ENCODE data around the gene NOTCH1.

NOTCH1 gene

DNA sequence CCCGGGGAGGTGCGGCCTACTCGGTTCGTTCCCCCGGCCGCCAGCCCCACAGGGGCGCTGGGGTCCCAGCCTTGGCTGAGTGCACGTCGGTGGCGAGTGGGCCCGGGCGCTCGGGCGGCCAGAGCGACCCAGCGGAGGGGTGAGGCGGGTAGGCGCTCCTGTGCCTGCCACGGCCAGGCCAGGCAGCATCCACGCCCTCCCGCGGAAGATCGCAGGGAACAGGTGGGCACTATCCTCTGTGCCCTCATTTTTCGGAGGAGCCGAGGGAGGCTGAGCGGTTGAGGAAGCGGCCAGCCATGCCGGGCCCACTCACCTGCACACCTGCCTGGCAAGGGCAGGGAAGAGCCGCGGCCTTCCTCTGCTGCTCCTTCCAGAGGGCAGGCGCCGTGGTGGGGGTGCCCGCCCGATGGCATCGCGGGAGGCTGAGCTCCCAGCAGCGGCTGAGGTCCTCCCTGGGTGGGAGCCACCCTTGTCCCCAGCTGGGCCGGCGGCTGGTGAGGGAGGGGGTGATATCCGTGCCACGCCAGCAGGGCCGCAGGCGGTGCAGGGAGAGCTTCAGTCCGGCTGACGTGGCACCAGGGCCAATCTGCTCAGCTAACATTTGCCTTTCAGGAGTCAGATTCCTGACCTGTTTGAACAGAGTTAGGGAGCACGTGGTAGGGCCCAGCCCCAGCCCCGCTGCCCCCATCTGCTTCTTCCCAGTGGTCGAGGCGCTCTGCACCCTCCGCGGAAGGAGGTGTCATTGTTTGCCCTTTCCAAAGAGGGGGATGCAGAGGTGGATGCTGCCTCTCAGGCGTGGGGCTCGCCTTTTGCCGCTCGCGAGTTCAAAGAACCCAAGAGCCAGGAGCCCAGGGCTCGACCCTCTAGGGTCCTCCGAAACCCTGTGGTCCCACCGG, 61.4 kb downstream of the NOTCH1 start:
- DNase-seq (ENCODE audit: low spot score): no peak
- TF ChIP-seq, protein P1, sequence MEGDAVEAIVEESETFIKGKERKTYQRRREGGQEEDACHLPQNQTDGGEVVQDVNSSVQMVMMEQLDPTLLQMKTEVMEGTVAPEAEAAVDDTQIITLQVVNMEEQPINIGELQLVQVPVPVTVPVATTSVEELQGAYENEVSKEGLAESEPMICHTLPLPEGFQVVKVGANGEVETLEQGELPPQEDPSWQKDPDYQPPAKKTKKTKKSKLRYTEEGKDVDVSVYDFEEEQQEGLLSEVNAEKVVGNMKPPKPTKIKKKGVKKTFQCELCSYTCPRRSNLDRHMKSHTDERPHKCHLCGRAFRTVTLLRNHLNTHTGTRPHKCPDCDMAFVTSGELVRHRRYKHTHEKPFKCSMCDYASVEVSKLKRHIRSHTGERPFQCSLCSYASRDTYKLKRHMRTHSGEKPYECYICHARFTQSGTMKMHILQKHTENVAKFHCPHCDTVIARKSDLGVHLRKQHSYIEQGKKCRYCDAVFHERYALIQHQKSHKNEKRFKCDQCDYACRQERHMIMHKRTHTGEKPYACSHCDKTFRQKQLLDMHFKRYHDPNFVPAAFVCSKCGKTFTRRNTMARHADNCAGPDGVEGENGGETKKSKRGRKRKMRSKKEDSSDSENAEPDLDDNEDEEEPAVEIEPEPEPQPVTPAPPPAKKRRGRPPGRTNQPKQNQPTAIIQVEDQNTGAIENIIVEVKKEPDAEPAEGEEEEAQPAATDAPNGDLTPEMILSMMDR (IDR thresholded peaks at IDR 0.05; ENCODE audit: extremely low read depth, missing control alignments): no peak

DNA sequence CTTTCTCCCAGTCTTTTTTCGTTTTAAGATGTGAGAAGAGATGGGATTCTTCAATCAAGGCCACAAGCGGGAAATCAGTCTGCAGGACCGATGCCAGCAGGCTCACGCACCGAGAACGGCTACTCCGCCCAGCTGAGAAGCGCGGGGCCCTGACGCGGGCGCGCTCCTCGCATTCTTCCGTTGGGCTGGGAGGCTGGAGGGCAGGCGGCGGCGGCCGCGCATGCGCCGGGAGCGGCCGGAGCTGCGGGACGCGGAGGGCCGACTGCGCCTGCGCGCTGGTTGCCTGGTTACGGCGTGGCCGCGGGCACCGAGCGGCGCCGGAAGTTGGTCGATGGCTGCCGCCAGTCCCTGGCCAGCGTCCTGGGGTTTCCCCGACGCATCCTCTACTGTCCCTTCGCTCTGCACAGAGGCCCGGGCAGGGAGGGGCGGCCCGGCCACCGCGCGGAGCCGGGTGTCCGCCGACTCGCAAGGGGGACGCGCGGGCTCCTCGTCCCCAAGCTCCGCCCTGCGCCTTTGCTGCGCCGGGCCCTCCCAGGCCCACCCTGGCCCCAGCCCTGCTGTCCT, 62.2 kb downstream of the NOTCH1 start:
- DNase-seq (ENCODE audit: low spot score): peak; percentile 98
- TF ChIP-seq, protein P1 (IDR thresholded peaks at IDR 0.05; ENCODE audit: extremely low read depth, missing control alignments): no peak

DNA sequence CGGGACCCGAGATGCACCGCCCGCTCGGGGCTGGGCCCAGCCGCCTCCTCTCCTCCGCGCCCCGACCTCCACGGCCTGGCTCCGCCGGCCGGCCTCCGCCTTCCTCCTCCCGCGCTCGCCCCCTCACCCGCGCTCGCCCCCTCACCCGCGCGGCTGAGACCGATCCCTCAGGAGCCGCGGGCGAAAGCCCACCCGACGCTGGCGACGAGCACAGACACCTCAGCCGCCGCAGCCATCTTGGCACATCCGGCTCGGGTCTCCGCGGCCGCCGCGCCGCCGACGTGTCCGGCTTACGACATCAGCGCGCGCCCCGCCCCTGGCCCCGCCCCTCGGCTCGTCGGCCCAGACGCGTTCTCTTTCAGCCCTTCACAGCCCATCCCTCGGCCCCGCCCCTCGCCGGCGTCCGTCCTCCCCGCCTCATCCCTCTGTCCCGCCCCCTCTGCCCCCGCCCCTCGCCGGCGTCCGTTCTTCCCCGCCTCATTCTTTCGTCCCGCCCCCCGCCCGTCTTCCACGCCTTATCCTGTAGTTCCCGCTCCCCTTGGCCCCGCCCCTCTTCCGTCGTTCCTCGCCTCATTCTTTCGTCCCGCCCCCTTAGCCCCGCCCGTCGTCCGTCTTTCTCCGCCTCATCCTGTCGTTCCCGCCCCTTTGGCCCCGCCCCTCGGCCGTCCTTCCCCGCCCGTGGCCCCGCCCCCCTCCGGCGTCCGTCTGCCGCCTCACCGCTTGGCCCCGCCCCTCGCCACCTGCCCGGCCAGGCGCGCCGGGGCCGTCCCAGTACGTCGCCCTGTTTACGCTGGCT, 62.9 kb downstream of the NOTCH1 start, which contains the start of gene SEC16A:
TSS of gene SEC16A (minus strand) at position 248 of the 796 bp plus-strand sequence. CDS start 5,425 bp downstream, outside the sequence.
- peak; percentile 100 for DNase-seq (ENCODE audit: low spot score)
- TF ChIP-seq, protein P1 (IDR thresholded peaks at IDR 0.05; ENCODE audit: extremely low read depth, missing control alignments): no peak

DNA sequence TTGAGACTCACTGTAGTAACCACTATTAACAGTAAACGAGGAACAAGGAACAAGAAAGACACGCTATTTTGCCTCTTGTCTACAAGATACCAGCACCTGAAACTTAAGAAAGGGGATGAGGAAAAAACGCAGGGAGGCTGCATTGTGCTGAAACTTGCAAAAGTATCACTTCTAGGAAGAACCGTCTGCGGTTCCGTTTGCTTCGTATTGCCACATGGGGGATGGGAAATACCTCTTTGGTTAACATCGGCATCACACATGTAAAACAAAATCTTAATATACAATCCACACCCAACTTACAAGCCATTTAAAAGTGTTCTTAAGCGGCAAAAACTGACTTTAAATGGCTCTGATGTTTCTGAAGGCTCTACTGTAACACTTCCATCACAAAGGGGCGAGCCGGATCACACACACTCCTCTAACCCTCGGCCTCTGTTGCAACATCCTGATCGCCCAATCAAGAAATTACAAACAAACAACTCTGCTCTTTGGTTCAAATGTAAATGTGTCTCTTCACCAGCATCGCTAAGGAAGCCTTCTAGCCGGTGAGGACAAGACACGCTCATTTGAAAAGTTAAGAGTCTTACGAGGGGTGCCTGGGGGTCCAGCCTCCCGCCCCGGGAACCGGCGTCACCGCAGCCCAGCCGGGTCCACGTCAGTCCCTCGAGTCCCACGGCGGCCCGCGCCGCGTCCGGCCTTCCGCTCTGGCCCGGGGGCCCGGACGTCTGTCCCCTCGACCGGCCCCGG, 63.6 kb downstream of the NOTCH1 start:
- no peak for DNase-seq (ENCODE audit: low spot score)
- TF ChIP-seq, protein P1 (IDR thresholded peaks at IDR 0.05; ENCODE audit: extremely low read depth, missing control alignments): no peak

DNA sequence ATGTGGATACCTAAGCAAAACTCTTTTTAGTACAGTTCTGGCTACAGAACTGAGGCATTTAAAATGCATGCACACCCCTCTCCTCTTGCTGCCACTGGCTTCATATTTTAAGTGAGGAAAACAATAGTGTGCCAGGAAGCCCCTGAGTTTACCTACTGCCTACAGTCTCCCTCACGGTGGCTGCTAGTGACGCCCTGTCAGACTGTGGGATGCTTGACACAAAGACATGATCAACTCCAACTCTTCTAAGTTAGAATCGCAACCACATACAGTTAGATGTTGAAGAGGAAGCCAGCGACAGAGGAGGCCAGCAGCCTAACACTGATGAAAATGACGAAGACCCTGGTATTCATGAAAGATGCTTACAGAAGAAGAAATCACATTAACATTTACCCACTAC, 64.3 kb downstream of the NOTCH1 start:
- TF ChIP-seq, protein P1 (IDR thresholded peaks at IDR 0.05; ENCODE audit: extremely low read depth, missing control alignments): no peak
- DNase-seq (ENCODE audit: low spot score): no peak

DNA sequence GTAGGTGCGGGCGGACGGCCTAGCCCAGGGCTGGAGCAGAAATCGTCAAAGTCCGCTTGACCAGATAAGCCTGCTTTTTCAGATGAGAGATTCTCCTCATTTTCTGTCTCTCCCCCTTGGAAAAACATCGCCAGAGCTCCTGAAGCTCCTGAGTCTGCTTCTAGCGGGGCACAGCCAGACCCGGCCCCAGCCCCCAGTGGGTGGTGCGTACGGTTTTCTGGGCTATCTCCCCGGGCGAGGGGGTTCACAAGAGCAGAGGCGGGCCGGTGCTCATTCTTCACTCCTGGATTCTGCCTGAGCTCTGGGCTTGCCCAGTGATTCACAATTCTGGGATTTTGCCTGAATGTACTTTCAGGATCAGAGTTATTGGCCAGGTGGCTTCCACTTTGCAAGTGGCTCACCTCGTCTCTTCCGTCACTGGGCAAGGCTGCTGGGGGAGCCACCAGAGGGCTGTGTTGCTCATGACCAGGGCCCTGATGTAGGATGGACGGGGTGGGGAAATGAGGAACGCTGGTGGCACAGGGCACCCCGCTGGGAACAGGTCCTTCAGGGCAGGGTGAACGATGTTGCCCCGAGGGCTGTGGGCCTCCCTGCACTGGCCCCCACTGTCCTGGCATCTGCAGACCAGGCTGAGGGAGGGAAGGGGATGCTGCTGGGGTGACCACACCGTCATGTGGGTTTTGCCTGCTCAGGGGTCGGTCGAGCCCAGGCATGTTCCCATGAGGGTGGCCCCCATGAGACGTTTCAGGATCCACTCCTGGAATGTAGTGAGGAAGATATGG, 69.3 kb downstream of the NOTCH1 start:
- TF ChIP-seq, protein P1 (IDR thresholded peaks at IDR 0.05; ENCODE audit: extremely low read depth, missing control alignments): no peak
- no peak for DNase-seq (ENCODE audit: low spot score)

All from GM20000 (cell line).